Measurements from ENCODE around the gene GALNT13. TPM values are rescaled to one million over a fixed set of nuclear protein-coding genes. Genes with fewer than 3 reads are reported as not detected.

The GALNT13 gene
- total RNA-seq, 1 experiment from 2014 or later = not detected

GRCh38 chr2:154370873-154371272 lies 499.2 kb downstream of the GALNT13 start:
- no peak overlapping the region for H3K4me3 ChIP-seq (ENCODE audit: low read depth, low read length)
- intact Hi-C loops (cut with micrococcal nuclease; ENCODE audit: unreplicated experiment) = no loop called here
- no peaks in the 10 kb centered on the region for H3K9me3 ChIP-seq
- TF ChIP-seq, protein P1, sequence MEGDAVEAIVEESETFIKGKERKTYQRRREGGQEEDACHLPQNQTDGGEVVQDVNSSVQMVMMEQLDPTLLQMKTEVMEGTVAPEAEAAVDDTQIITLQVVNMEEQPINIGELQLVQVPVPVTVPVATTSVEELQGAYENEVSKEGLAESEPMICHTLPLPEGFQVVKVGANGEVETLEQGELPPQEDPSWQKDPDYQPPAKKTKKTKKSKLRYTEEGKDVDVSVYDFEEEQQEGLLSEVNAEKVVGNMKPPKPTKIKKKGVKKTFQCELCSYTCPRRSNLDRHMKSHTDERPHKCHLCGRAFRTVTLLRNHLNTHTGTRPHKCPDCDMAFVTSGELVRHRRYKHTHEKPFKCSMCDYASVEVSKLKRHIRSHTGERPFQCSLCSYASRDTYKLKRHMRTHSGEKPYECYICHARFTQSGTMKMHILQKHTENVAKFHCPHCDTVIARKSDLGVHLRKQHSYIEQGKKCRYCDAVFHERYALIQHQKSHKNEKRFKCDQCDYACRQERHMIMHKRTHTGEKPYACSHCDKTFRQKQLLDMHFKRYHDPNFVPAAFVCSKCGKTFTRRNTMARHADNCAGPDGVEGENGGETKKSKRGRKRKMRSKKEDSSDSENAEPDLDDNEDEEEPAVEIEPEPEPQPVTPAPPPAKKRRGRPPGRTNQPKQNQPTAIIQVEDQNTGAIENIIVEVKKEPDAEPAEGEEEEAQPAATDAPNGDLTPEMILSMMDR (IDR thresholded peaks at IDR 0.05; ENCODE audit: insufficient read depth in 1 of 2, low read depth in 1 of 2, low read length in 1 of 2, severe bottlenecking in 1 of 2, unreplicated experiment in 1 of 2) = no peak
- CTCF ChIA-PET = no interaction called here
- POLR2A ChIA-PET = no interaction called here
- no peaks in the 10 kb centered on the region for H3K4me1 ChIP-seq
- H3K9me3 Mint-ChIP-seq (ENCODE audit: unreplicated experiment) = no peaks in the 10 kb centered on the region
- no peaks in the 10 kb centered on the region for H3K27me3 ChIP-seq (replicated peaks; ENCODE audit: control insufficient read depth, insufficient read depth, low read length)
- peaks cover 10% of the 10 kb centered on the region for H3K27me3 Mint-ChIP-seq (ENCODE audit: insufficient read depth, unreplicated experiment)
- H3K4me1 Mint-ChIP-seq (ENCODE audit: low read depth, unreplicated experiment) = no peaks in the 10 kb centered on the region
- H3K27ac Mint-ChIP-seq (ENCODE audit: unreplicated experiment) = no peak overlapping the region
- H3K36me3 Mint-ChIP-seq (ENCODE audit: insufficient read depth, unreplicated experiment) = no peaks in the 10 kb centered on the region
- H3K4me3 Mint-ChIP-seq (ENCODE audit: unreplicated experiment) = no peak overlapping the region
- no peak for DNase-seq
- no peaks in the 10 kb centered on the region for H3K36me3 ChIP-seq (ENCODE audit: control insufficient read depth, insufficient read depth, low read length)
- no TSS peak for BruUV-seq (replicated peaks)

- no peaks in the 10 kb centered on the region for H3K9me3 ChIP-seq
- Mint-ChIP-seq H3K27me3 (ENCODE audit: insufficient read depth, unreplicated experiment) (peaks cover 10% of the 10 kb centered on the region), H3K9me3 (ENCODE audit: unreplicated experiment) (no peaks in the 10 kb centered on the region), H3K36me3 (ENCODE audit: insufficient read depth, unreplicated experiment) (no peaks in the 10 kb centered on the region), H3K27ac (ENCODE audit: unreplicated experiment) (no peak overlapping the region), H3K4me1 (ENCODE audit: low read depth, unreplicated experiment) (no peaks in the 10 kb centered on the region), H3K4me3 (ENCODE audit: unreplicated experiment) (no peak overlapping the region)
- CTCF ChIA-PET = no interaction called here
- no TSS peak for BruUV-seq (replicated peaks)
- POLR2A ChIA-PET = no interaction called here
- DNase-seq = no peak
- no peaks in the 10 kb centered on the region for H3K4me1 ChIP-seq
- intact Hi-C loops (cut with micrococcal nuclease; ENCODE audit: unreplicated experiment) = loop anchor here (2.0 kb wide), 4 partner anchors 314 to 656 kb away; no protein-coding TSS in a partner anchor
- H3K4me3 ChIP-seq (ENCODE audit: low read depth, low read length) = no peak overlapping the region
- H3K27me3 ChIP-seq (replicated peaks; ENCODE audit: control insufficient read depth, insufficient read depth, low read length) = no peaks in the 10 kb centered on the region
- TF ChIP-seq, protein P1 (IDR thresholded peaks at IDR 0.05; ENCODE audit: insufficient read depth in 1 of 2, low read depth in 1 of 2, low read length in 1 of 2, severe bottlenecking in 1 of 2, unreplicated experiment in 1 of 2) = no peak
- no peaks in the 10 kb centered on the region for H3K36me3 ChIP-seq (ENCODE audit: control insufficient read depth, insufficient read depth, low read length)
Observed at GRCh38 chr2:154374416-154374815, 502.7 kb downstream of the GALNT13 start.

DNA sequence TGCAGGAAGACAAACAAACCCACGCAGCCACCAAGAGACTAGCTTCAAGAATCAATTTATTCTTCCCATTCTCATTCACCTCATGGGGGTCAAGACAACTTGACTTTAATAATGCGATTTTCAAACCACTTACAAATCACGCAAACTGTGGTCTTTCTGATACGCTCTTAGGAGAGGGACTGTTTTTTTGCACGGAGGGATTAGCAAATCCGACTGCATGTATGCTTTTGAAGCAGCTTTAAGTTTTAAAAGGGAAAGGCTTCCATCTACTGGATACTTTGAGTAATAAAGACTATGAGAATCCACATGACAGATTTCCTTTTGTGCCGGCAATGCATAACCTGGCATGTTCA lies 503.8 kb downstream of the GALNT13 start:
- intact Hi-C loops (cut with micrococcal nuclease; ENCODE audit: unreplicated experiment) = loop anchor here (1.0 to 5.0 kb wide), 7 partner anchors 315 to 1212 kb away; no protein-coding TSS in a partner anchor
- Mint-ChIP-seq H3K9me3 (ENCODE audit: unreplicated experiment) (no peaks in the 10 kb centered on the region), H3K4me3 (ENCODE audit: unreplicated experiment) (peak overlapping the region; percentile 31), H3K4me1 (ENCODE audit: low read depth, unreplicated experiment) (no peaks in the 10 kb centered on the region), H3K27ac (ENCODE audit: unreplicated experiment) (no peak overlapping the region), H3K36me3 (ENCODE audit: insufficient read depth, unreplicated experiment) (no peaks in the 10 kb centered on the region), H3K27me3 (ENCODE audit: insufficient read depth, unreplicated experiment) (peaks cover 10% of the 10 kb centered on the region)
- H3K36me3 ChIP-seq (ENCODE audit: control insufficient read depth, insufficient read depth, low read length) = no peaks in the 10 kb centered on the region
- no peak overlapping the region for H3K4me3 ChIP-seq (ENCODE audit: low read depth, low read length)
- H3K4me1 ChIP-seq = no peaks in the 10 kb centered on the region
- H3K27me3 ChIP-seq (replicated peaks; ENCODE audit: control insufficient read depth, insufficient read depth, low read length) = no peaks in the 10 kb centered on the region
- POLR2A ChIA-PET = no interaction called here
- no TSS peak for BruUV-seq (replicated peaks)
- DNase-seq = peak in 1 of 2 experiments; percentile 21
- CTCF ChIA-PET = interaction anchor here (0.7 kb wide), 1 partner anchor 659 kb away, joined by 3 read pairs; no protein-coding TSS in a partner anchor
- H3K9me3 ChIP-seq = no peaks in the 10 kb centered on the region
- TF ChIP-seq, protein P1 (IDR thresholded peaks at IDR 0.05; ENCODE audit: insufficient read depth in 1 of 2, low read depth in 1 of 2, low read length in 1 of 2, severe bottlenecking in 1 of 2, unreplicated experiment in 1 of 2) = peak; percentile 18 to 50

Data from Caco-2 (cell line).